ENCODE data around the gene C2orf68.
"Not testable (repeated sequence)": the region's sequence is repeated elsewhere in the genome, so short reads cannot be mapped to it uniquely, and the experiment has no call there.

C2orf68 gene

GRCh38 chr2:85564144-85564563 is 47.7 kb downstream of the C2orf68 start:
- Mint-ChIP-seq H3K36me3 (ENCODE audit: low read depth) (no peaks in the 10 kb centered on the region), H3K4me3 (peak overlapping the region; percentile 39 to 66 (median 46)), H3K9me3 (no peaks in the 10 kb centered on the region), H3K27me3 (ENCODE audit: low read depth) (no peaks in the 10 kb centered on the region), H3K27ac (peak overlapping the region in 1 of 3 experiments; percentile 24), H3K4me1 (peaks cover 16% of the 10 kb centered on the region)
- TF ChIP-seq CTCF (IDR thresholded peaks at IDR 0.05; ENCODE audit: unreplicated experiment in 3 of 3): no peak

GRCh38 chr2:85561280-85562212 is 50.3 kb downstream of the C2orf68 start, which contains the start of gene GGCX:
TSS of gene GGCX (minus strand) at chr2:85561493. CDS start at chr2:85561428, 65 bp downstream.
- Mint-ChIP-seq H3K9me3 (no peaks in the 10 kb centered on the region), H3K27ac (peak within 1 kb of the TSS; percentile 96 to 99 (median 97)), H3K4me3 (peak within 1 kb of the TSS; percentile 93 to 99 (median 96)), H3K36me3 (ENCODE audit: low read depth) (peaks cover 8% of the 10 kb centered on the region), H3K27me3 (ENCODE audit: low read depth) (no peaks in the 10 kb centered on the region), H3K4me1 (peaks cover 16% of the 10 kb centered on the region)
- TF ChIP-seq CTCF (IDR thresholded peaks at IDR 0.05; ENCODE audit: unreplicated experiment in 3 of 3): no peak

- peak overlapping the region; percentile 93 to 99 (median 96) for H3K4me3 Mint-ChIP-seq
- no peaks in the 10 kb centered on the region for H3K9me3 Mint-ChIP-seq
- H3K27ac Mint-ChIP-seq: peak overlapping the region; percentile 88 to 99 (median 96)
- H3K36me3 Mint-ChIP-seq (ENCODE audit: low read depth): peaks cover 14% of the 10 kb centered on the region
- no peak for TF ChIP-seq CTCF (IDR thresholded peaks at IDR 0.05; ENCODE audit: unreplicated experiment in 3 of 3)
- H3K27me3 Mint-ChIP-seq (ENCODE audit: low read depth): no peaks in the 10 kb centered on the region
- H3K4me1 Mint-ChIP-seq: peaks cover 16% of the 10 kb centered on the region
These were observed 51.0 kb downstream of the C2orf68 start for GRCh38 chr2:85560812-85561279.

- H3K27me3 Mint-ChIP-seq (ENCODE audit: low read depth); H3K9me3 Mint-ChIP-seq: not testable (repeated sequence)
- Mint-ChIP-seq H3K27ac (peak overlapping the region; percentile 88 to 99 (median 96)), H3K4me1 (peaks cover 16% of the 10 kb centered on the region), H3K4me3 (peak overlapping the region; percentile 93 to 99 (median 96)), H3K36me3 (ENCODE audit: low read depth) (peaks cover 17% of the 10 kb centered on the region)
These were observed 51.5 kb downstream of the C2orf68 start for GRCh38 chr2:85560403-85560726.

- Mint-ChIP-seq H3K27ac (no peak overlapping the region), H3K4me1 (peaks cover 16% of the 10 kb centered on the region), H3K27me3 (ENCODE audit: low read depth) (no peaks in the 10 kb centered on the region), H3K4me3 (peak overlapping the region; percentile 67 to 80 (median 67)), H3K9me3 (no peaks in the 10 kb centered on the region), H3K36me3 (ENCODE audit: low read depth) (peaks cover 30% of the 10 kb centered on the region)
- no peak for TF ChIP-seq CTCF (IDR thresholded peaks at IDR 0.05; ENCODE audit: unreplicated experiment in 3 of 3)
These were observed 53.7 kb downstream of the C2orf68 start for GRCh38 chr2:85558160-85558559.

- Mint-ChIP-seq H3K36me3 (ENCODE audit: low read depth) (peaks cover 36% of the 10 kb centered on the region), H3K9me3 (no peaks in the 10 kb centered on the region), H3K4me3 (no peak overlapping the region), H3K27me3 (ENCODE audit: low read depth) (no peaks in the 10 kb centered on the region), H3K4me1 (peaks cover 16% of the 10 kb centered on the region), H3K27ac (no peak overlapping the region)
- TF ChIP-seq CTCF (IDR thresholded peaks at IDR 0.05; ENCODE audit: unreplicated experiment in 3 of 3): no peak
These were observed 54.7 kb downstream of the C2orf68 start for GRCh38 chr2:85557130-85557529.
